ENCODE data around the gene AS3MT. TPM values are rescaled to one million over a fixed set of nuclear protein-coding genes. Genes with fewer than 3 reads are reported as not detected.

Gene AS3MT
- total RNA-seq, 5 donors from 2014 or later (not counting 1 experiment from before 2014, with no cell fraction given): 0.26 to 1.3 (median 0.50) TPM

DNA sequence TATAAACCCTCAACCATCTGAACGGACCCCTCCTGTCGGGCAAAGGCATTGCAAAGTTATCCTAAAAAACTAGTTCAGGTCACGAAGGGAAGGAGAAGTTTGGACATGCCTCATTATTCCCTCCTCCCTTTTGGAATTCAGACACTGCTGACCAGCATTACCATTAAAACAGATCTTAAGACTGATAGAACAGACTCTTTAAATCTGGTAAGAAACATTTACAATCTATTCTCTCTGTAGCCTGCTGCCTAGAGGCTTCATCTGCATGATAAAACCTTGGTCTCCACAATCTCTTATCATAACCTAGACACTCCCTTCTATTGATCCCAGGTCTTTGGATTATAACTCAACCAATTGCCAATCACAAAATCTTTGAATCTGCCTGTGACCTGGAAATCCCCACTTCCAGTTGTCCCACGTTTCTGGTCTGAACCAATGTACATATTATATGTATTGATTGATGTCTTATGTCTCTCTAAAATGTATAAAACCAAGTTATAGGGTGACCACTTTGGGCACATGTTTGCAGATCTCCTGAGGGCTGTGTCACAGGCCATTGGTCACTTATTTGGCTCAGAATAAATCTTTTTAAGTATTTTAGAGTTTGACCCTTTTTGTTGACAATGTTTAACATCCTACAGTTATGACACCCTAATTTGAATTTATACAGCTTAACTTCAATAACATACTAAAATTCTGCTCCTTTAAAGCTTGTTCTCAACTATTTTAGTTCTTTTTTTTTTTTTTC lies 25.4 kb downstream of the AS3MT start:
- ATAC-seq (replicated peaks in 1 of 4) (no peak), DNase-seq (no peak)
- Histone ChIP-seq H3K27ac (ENCODE audit: low read length) (no peak overlapping the region), H3K36me3 (ENCODE audit: control insufficient read depth in 2 of 2, extremely low read depth in 1 of 2, insufficient read depth in 1 of 2, low read length in 1 of 2) (no peaks in the 10 kb centered on the region), H3K27me3 (replicated peaks in 1 of 2; ENCODE audit: control insufficient read depth in 2 of 2, extremely low read depth in 1 of 2, insufficient read depth in 2 of 2, low read length in 1 of 2) (no peaks in the 10 kb centered on the region), H3K4me1 (ENCODE audit: control insufficient read depth in 1 of 2, extremely low read depth in 1 of 2, insufficient read depth in 2 of 2, low read length in 2 of 2) (no peaks in the 10 kb centered on the region), H3K9me3 (no peaks in the 10 kb centered on the region), H3K4me3 (ENCODE audit: control insufficient read depth in 1 of 2, extremely low read depth in 1 of 2, low read length in 1 of 2) (no peak overlapping the region)
- POLR2A ChIA-PET: interaction anchor here (0.6 kb wide), 2 partner anchors 76 to 185 kb away, joined by 3 to 4 read pairs; no protein-coding TSS in a partner anchor
- Mint-ChIP-seq H3K4me1 (no peaks in the 10 kb centered on the region), H3K4me3 (no peak overlapping the region), H3K9me3 (no peaks in the 10 kb centered on the region), H3K27ac (no peak overlapping the region), H3K36me3 (peaks cover 9% of the 10 kb centered on the region), H3K27me3 (no peaks in the 10 kb centered on the region)
- WGBS (ENCODE audit: insufficient coverage): 92% methylated on average over 3 of the region's 4 CpGs
- CTCF ChIA-PET: interaction anchor here in 1 of 2 donors (0.6 kb wide), 1 partner anchor 180 kb away, joined by 3 read pairs; no protein-coding TSS in a partner anchor

DNA sequence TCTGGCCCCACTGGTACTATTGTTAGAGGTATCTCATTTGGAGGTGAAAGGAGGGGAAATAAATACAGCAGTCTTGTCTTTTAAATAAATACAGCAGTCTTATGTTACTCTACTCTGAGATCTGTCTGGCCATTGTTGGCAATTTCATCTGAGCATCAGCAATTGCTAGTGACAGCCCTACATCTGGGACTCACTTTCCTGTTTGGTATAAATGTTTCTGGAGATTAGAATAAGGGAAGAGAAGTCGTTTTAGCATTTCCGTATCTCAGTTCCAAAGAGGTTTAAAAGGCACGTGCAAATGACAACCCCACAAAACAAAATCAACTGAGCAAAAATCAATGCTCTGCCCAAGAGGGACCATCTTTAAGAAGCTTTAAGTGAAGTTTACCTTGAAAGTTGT lies 30.7 kb downstream of the AS3MT start:
- Histone ChIP-seq H3K4me3 (ENCODE audit: control insufficient read depth in 1 of 2, extremely low read depth in 1 of 2, low read length in 1 of 2) (no peak overlapping the region), H3K27me3 (replicated peaks in 1 of 2; ENCODE audit: control insufficient read depth in 2 of 2, extremely low read depth in 1 of 2, insufficient read depth in 2 of 2, low read length in 1 of 2) (no peaks in the 10 kb centered on the region), H3K9me3 (no peaks in the 10 kb centered on the region), H3K27ac (ENCODE audit: low read length) (no peak overlapping the region), H3K4me1 (ENCODE audit: control insufficient read depth in 1 of 2, extremely low read depth in 1 of 2, insufficient read depth in 2 of 2, low read length in 2 of 2) (no peaks in the 10 kb centered on the region), H3K36me3 (ENCODE audit: control insufficient read depth in 2 of 2, extremely low read depth in 1 of 2, insufficient read depth in 1 of 2, low read length in 1 of 2) (no peaks in the 10 kb centered on the region)
- H3K36me3 Mint-ChIP-seq: no peaks in the 10 kb centered on the region
- no peaks in the 10 kb centered on the region for H3K4me1 Mint-ChIP-seq
- H3K27me3 Mint-ChIP-seq: no peaks in the 10 kb centered on the region
- DNase-seq (no peak), ATAC-seq (replicated peaks in 1 of 4) (no peak)
- H3K9me3 Mint-ChIP-seq: no peaks in the 10 kb centered on the region
- H3K4me3 Mint-ChIP-seq: no peak overlapping the region
- POLR2A ChIA-PET: no interaction called here
- CTCF ChIA-PET: no interaction called here
- WGBS (ENCODE audit: insufficient coverage): no CpG with 5 or more reads among the region's 3 CpGs
- H3K27ac Mint-ChIP-seq: no peak overlapping the region

DNA sequence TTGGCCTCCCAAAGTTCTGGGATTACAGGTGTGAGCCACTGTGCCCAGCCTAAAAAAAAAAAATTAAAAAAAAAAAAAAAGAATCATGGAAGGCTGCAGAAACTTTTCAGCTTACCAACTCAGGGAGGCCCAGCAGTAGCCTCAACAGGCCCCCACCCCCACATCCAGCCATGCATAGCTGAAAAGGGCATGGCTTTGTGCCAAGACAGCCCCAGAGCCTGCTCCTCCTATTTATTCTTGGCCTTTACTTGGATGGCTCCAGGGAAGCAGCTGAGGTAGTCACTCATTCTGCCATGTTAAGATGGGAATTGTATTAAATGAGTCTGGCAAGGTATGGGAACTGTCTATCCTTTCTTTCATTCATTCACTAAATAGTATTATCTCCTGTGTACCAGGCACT lies 35.1 kb downstream of the AS3MT start:
- Histone ChIP-seq H3K9me3 (no peaks in the 10 kb centered on the region), H3K36me3 (ENCODE audit: control insufficient read depth in 2 of 2, extremely low read depth in 1 of 2, insufficient read depth in 1 of 2, low read length in 1 of 2) (no peaks in the 10 kb centered on the region), H3K4me1 (ENCODE audit: control insufficient read depth in 1 of 2, extremely low read depth in 1 of 2, insufficient read depth in 2 of 2, low read length in 2 of 2) (no peaks in the 10 kb centered on the region), H3K4me3 (ENCODE audit: control insufficient read depth in 1 of 2, extremely low read depth in 1 of 2, low read length in 1 of 2) (no peak overlapping the region), H3K27ac (ENCODE audit: low read length) (no peak overlapping the region), H3K27me3 (replicated peaks in 1 of 2; ENCODE audit: control insufficient read depth in 2 of 2, extremely low read depth in 1 of 2, insufficient read depth in 2 of 2, low read length in 1 of 2) (no peaks in the 10 kb centered on the region)
- Mint-ChIP-seq H3K27me3 (no peaks in the 10 kb centered on the region), H3K9me3 (no peaks in the 10 kb centered on the region), H3K27ac (no peak overlapping the region), H3K4me1 (no peaks in the 10 kb centered on the region), H3K36me3 (no peaks in the 10 kb centered on the region), H3K4me3 (no peak overlapping the region)
- no peak for ATAC-seq (replicated peaks in 1 of 4)
- no peak for DNase-seq
- CTCF ChIA-PET: interaction anchor here (0.6 to 0.7 kb wide), 2 partner anchors 185 to 597 kb away, joined by 3 to 7 read pairs; no protein-coding TSS in a partner anchor
- POLR2A ChIA-PET: interaction anchor here in 1 of 2 donors (0.7 kb wide), 2 partner anchors 13 to 1579 kb away, joined by 3 read pairs; no protein-coding TSS in a partner anchor

DNA sequence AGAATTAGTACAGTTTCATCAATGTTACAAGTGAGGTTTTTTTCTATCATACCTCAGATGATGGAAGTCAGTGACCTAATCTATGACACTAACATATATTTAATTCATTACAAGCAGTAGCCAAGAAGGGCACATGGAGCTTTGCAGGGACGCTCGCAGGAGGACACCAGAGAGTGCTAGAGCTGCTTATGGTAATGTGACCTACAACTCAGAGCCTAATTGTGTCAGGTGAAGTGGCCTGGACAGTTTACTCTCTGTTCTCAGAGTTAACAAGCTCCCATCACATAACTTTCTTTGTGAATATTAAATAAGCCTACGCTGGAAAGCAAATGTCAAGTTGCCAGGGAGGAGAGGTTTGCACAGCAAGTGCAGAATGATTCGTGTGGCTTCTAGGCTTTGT lies 37.2 kb downstream of the AS3MT start:
- no peak overlapping the region for H3K27ac ChIP-seq (ENCODE audit: low read length)

DNA sequence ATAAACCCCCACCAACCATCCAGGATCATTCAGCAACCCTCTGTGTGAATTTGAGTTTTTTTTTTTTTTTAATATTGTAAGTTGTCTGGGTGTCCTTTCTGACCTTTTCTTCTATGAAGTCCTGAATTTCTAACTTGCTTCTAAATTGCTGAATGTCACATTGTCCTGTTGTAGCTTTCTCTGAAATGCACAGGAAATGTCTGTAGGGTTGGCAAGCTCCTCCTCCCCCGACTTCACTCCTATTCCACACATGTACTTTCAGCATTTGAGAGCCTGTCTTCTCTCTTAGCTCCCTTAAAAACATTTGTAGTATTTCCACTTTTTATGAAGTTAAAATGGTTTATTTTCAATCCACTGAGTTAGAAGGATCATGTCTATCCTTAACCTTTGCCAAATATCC lies 45.5 kb downstream of the AS3MT start:
- Mint-ChIP-seq H3K36me3 (no peaks in the 10 kb centered on the region), H3K4me3 (no peak overlapping the region)

More for the DNA sequence above, 37.2 kb downstream of the AS3MT start:
- Mint-ChIP-seq H3K36me3 (no peaks in the 10 kb centered on the region), H3K27me3 (no peaks in the 10 kb centered on the region), H3K4me1 (no peaks in the 10 kb centered on the region), H3K4me3 (no peak overlapping the region), H3K9me3 (no peaks in the 10 kb centered on the region), H3K27ac (no peak overlapping the region)
- ChIA-PET POLR2A (no interaction called here), CTCF (no interaction called here)
- DNase-seq (no peak), ATAC-seq (replicated peaks in 1 of 4) (no peak)
- Histone ChIP-seq H3K9me3 (no peaks in the 10 kb centered on the region), H3K27me3 (replicated peaks in 1 of 2; ENCODE audit: control insufficient read depth in 2 of 2, extremely low read depth in 1 of 2, insufficient read depth in 2 of 2, low read length in 1 of 2) (no peaks in the 10 kb centered on the region), H3K36me3 (ENCODE audit: control insufficient read depth in 2 of 2, extremely low read depth in 1 of 2, insufficient read depth in 1 of 2, low read length in 1 of 2) (no peaks in the 10 kb centered on the region), H3K4me1 (ENCODE audit: control insufficient read depth in 1 of 2, extremely low read depth in 1 of 2, insufficient read depth in 2 of 2, low read length in 2 of 2) (no peaks in the 10 kb centered on the region), H3K4me3 (ENCODE audit: control insufficient read depth in 1 of 2, extremely low read depth in 1 of 2, low read length in 1 of 2) (no peak overlapping the region)
- no CpG with 5 or more reads among the region's 4 CpGs for WGBS (ENCODE audit: insufficient coverage)

DNA sequence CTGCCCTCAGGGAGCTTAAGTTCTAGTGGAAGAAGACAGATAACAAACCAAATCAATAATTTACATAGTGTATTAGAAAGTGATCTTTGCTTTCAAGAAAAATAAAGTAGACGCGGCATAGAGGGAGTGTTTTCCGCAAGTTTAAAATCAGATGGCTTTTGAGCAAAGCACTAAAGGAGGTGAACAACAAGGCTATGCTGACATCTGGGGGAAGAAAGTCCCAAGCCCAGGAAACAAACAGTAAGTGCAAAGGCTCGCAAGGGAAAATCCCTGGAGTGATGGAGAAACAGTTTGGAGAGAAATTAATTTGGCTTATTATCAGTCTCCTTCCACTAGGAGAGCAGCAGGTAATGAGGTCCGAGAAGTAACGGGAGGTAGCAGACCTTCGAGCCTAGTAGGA lies 46.9 kb downstream of the AS3MT start:
- H3K27ac Mint-ChIP-seq: peak overlapping the region in 1 of 2 donors; percentile 24
- Histone ChIP-seq H3K27ac (ENCODE audit: low read length) (no peak overlapping the region), H3K9me3 (no peaks in the 10 kb centered on the region), H3K36me3 (ENCODE audit: control insufficient read depth in 2 of 2, extremely low read depth in 1 of 2, insufficient read depth in 1 of 2, low read length in 1 of 2) (no peaks in the 10 kb centered on the region), H3K27me3 (replicated peaks in 1 of 2; ENCODE audit: control insufficient read depth in 2 of 2, extremely low read depth in 1 of 2, insufficient read depth in 2 of 2, low read length in 1 of 2) (peaks cover 2 to 20% of the 10 kb centered on the region in 2 experiments), H3K4me1 (ENCODE audit: control insufficient read depth in 1 of 2, extremely low read depth in 1 of 2, insufficient read depth in 2 of 2, low read length in 2 of 2) (peaks cover 19 to 23% of the 10 kb centered on the region in 2 experiments), H3K4me3 (ENCODE audit: control insufficient read depth in 1 of 2, extremely low read depth in 1 of 2, low read length in 1 of 2) (no peak overlapping the region)
- 94% methylated on average over 6 of the region's 7 CpGs for WGBS (ENCODE audit: insufficient coverage)
- ChIA-PET POLR2A (no interaction called here), CTCF (interaction anchor here in 1 of 2 donors (0.6 to 1.1 kb wide), 3 partner anchors 15 to 416 kb away, joined by 3 read pairs; no protein-coding TSS in a partner anchor)
- H3K9me3 Mint-ChIP-seq: no peaks in the 10 kb centered on the region
- ATAC-seq (replicated peaks in 1 of 4): no peak
- H3K4me3 Mint-ChIP-seq: peak overlapping the region; percentile 91 to 93 (median 92)
- H3K27me3 Mint-ChIP-seq: peaks cover 5 to 11% of the 10 kb centered on the region in 2 donors
- peaks cover 33 to 35% (median 34%) of the 10 kb centered on the region in 3 donors for H3K4me1 Mint-ChIP-seq
- DNase-seq: no peak
- H3K36me3 Mint-ChIP-seq: no peaks in the 10 kb centered on the region

More for the DNA sequence above, 45.5 kb downstream of the AS3MT start:
- DNase-seq (no peak), ATAC-seq (replicated peaks in 1 of 4) (no peak)
- H3K27me3 Mint-ChIP-seq: peaks cover 5 to 11% of the 10 kb centered on the region in 2 donors
- Histone ChIP-seq H3K27me3 (replicated peaks in 1 of 2; ENCODE audit: control insufficient read depth in 2 of 2, extremely low read depth in 1 of 2, insufficient read depth in 2 of 2, low read length in 1 of 2) (peaks cover 2 to 20% of the 10 kb centered on the region in 2 experiments), H3K36me3 (ENCODE audit: control insufficient read depth in 2 of 2, extremely low read depth in 1 of 2, insufficient read depth in 1 of 2, low read length in 1 of 2) (no peaks in the 10 kb centered on the region), H3K4me3 (ENCODE audit: control insufficient read depth in 1 of 2, extremely low read depth in 1 of 2, low read length in 1 of 2) (no peak overlapping the region), H3K4me1 (ENCODE audit: control insufficient read depth in 1 of 2, extremely low read depth in 1 of 2, insufficient read depth in 2 of 2, low read length in 2 of 2) (peaks cover 5 to 15% of the 10 kb centered on the region in 2 experiments), H3K9me3 (no peaks in the 10 kb centered on the region), H3K27ac (ENCODE audit: low read length) (no peak overlapping the region)
- peaks cover 20 to 21% (median 21%) of the 10 kb centered on the region in 3 donors for H3K4me1 Mint-ChIP-seq
- CTCF ChIA-PET: interaction anchor here in 1 of 2 donors (0.7 to 1.0 kb wide), 2 partner anchors 155 to 857 kb away, joined by 3 read pairs; no protein-coding TSS in a partner anchor
- H3K9me3 Mint-ChIP-seq: no peaks in the 10 kb centered on the region
- no peak overlapping the region for H3K27ac Mint-ChIP-seq
- POLR2A ChIA-PET: no interaction called here
- WGBS (ENCODE audit: insufficient coverage): no CpG with 5 or more reads among the region's 1 CpG

All from T-cell (primary cell).